H9 (cell line): ENCODE results near the gene MRAP. TPM values are rescaled to one million over a fixed set of nuclear protein-coding genes. Genes with fewer than 3 reads are reported as not detected.

ENCODE experiments used
- DNase-seq: peaks from one replicate; pipeline ENCODE4 v3.0.0-alpha.2; 2017
- H2AFZ ChIP-seq: one replicate; pipeline ENCODE4 v1.6.1; 2013; ENCODE audit warnings: mild to moderate bottlenecking, low read length, control low read depth, moderate library complexity
- H2AK5ac ChIP-seq: 2 replicates; pipeline ENCODE4 v1.6.1; 2013; ENCODE audit warnings: low read length, control low read depth, mixed read lengths; ENCODE audit not compliant: insufficient read length
- H2BK120ac ChIP-seq: one replicate; pipeline ENCODE4 v1.6.1; 2013; ENCODE audit warnings: low read depth, mild to moderate bottlenecking, low read length, control low read depth, inconsistent platforms; ENCODE audit not compliant: poor library complexity, severe bottlenecking
- H2BK12ac ChIP-seq: 2 replicates; pipeline ENCODE4 v1.6.1; 2013; ENCODE audit warnings: low read length, control low read depth, mixed read lengths, low read depth; ENCODE audit not compliant: insufficient read length
- H2BK15ac ChIP-seq: 2 replicates; pipeline ENCODE4 v1.6.1; 2013; ENCODE audit warnings: low read depth, low read length, control low read depth
- H2BK20ac ChIP-seq: one replicate; pipeline ENCODE4 v1.6.1; 2013; ENCODE audit warnings: low read depth, mild to moderate bottlenecking, low read length, control low read depth, inconsistent platforms; ENCODE audit not compliant: poor library complexity, severe bottlenecking
- H2BK5ac ChIP-seq: 2 replicates; pipeline ENCODE4 v1.6.1; 2013; ENCODE audit warnings: low read length, control low read depth, mixed read lengths; ENCODE audit not compliant: insufficient read length
- H3K14ac ChIP-seq: 2 replicates; pipeline ENCODE4 v1.6.1; 2013; ENCODE audit warnings: low read length, control low read depth; ENCODE audit not compliant: insufficient read depth
- H3K18ac ChIP-seq: 2 replicates; pipeline ENCODE4 v1.6.1; 2013; ENCODE audit warnings: low read depth, mild to moderate bottlenecking, mixed read lengths, low read length, control low read depth; ENCODE audit not compliant: insufficient read length
- H3K23ac ChIP-seq: 2 replicates; pipeline ENCODE4 v1.6.1; 2013; ENCODE audit warnings: low read length, control low read depth, mixed read lengths, low read depth; ENCODE audit not compliant: insufficient read length
- H3K23me2 ChIP-seq: 2 replicates; pipeline ENCODE4 v1.6.1; 2013; ENCODE audit warnings: low read depth, mild to moderate bottlenecking, mixed read lengths, low read length, control low read depth; ENCODE audit not compliant: insufficient read length, poor library complexity, severe bottlenecking
- H3K27ac ChIP-seq: 2 replicates; pipeline ENCODE4 v1.5.1; 2013; ENCODE audit warnings: low read length, control low read depth, mixed read lengths, low read depth; ENCODE audit not compliant: insufficient read length
- H3K27me3 ChIP-seq: 2 replicates; pipeline ENCODE4 v1.6.1; 2013; ENCODE audit warnings: low read length, control low read depth, inconsistent platforms; ENCODE audit not compliant: insufficient read depth
- H3K4ac ChIP-seq: 2 replicates; pipeline ENCODE4 v1.6.1; 2013; ENCODE audit warnings: low read depth, mild to moderate bottlenecking, control low read depth, inconsistent platforms, low read length, moderate library complexity
- H3K4me1 ChIP-seq: 2 replicates; pipeline ENCODE4 v1.6.1; 2013; ENCODE audit warnings: low read length, control low read depth, inconsistent platforms; ENCODE audit not compliant: insufficient read depth
- H3K4me2 ChIP-seq: 2 replicates; pipeline ENCODE4 v1.6.1; 2013; ENCODE audit warnings: low read length, control low read depth, mixed read lengths; ENCODE audit not compliant: insufficient read length, insufficient read depth
- H3K56ac ChIP-seq: 2 replicates; pipeline ENCODE4 v1.6.1; 2013; ENCODE audit warnings: low read depth, mild to moderate bottlenecking, mixed read lengths, low read length, control low read depth; ENCODE audit not compliant: insufficient read length
- H3K79me1 ChIP-seq: 2 replicates; pipeline ENCODE4 v1.6.1; 2013; ENCODE audit warnings: low read depth, mild to moderate bottlenecking, moderate library complexity, low read length, control low read depth, inconsistent platforms; ENCODE audit not compliant: insufficient read depth, poor library complexity, severe bottlenecking
- H3K79me2 ChIP-seq: 2 replicates; pipeline ENCODE4 v1.6.1; 2013; ENCODE audit warnings: low read length, control low read depth, inconsistent platforms; ENCODE audit not compliant: insufficient read depth
- H3K9ac ChIP-seq: 2 replicates; pipeline ENCODE4 v1.6.1; 2013; ENCODE audit warnings: low read length, control low read depth, mixed read lengths; ENCODE audit not compliant: insufficient read length; ENCODE audit errors: extremely low read depth
- H3K9me3 ChIP-seq: one replicate; pipeline ENCODE4 v1.6.1; 2013; ENCODE audit warnings: low read depth, low read length, inconsistent platforms; ENCODE audit not compliant: control insufficient read depth
- H3T11ph ChIP-seq: one replicate; pipeline ENCODE4 v1.6.1; 2013; ENCODE audit warnings: mild to moderate bottlenecking, low read length, control low read depth, inconsistent platforms
- H4K20me1 ChIP-seq: one replicate; pipeline ENCODE4 v1.6.1; 2013; ENCODE audit not compliant: control insufficient read depth, insufficient read length, insufficient read depth
- H4K5ac ChIP-seq: 2 replicates; pipeline ENCODE4 v1.6.1; 2013; ENCODE audit warnings: low read depth, mild to moderate bottlenecking, mixed read lengths, low read length, control low read depth; ENCODE audit not compliant: insufficient read length
- H4K8ac ChIP-seq: replicated peaks from 2 replicates; pipeline ENCODE4 v1.6.1; 2013; ENCODE audit warnings: low read length, control low read depth, mixed read lengths, low read depth; ENCODE audit not compliant: insufficient read length
- H4K91ac ChIP-seq: 2 replicates; pipeline ENCODE4 v1.6.1; 2013; ENCODE audit warnings: low read depth, mild to moderate bottlenecking, moderate library complexity, mixed read lengths, low read length, control low read depth; ENCODE audit not compliant: insufficient read length
- H3K27ac Mint-ChIP-seq, 3 experiments: 2 replicates in 2 of 3; 3 replicates in 1 of 3; pipeline ENCODE4 v1.8.0; 2020 to 2021; ENCODE audit warnings: mixed read lengths in 3 of 3, mild to moderate bottlenecking in 1 of 3, moderate library complexity in 1 of 3
- H3K27me3 Mint-ChIP-seq: 2 replicates; pipeline ENCODE4 v1.8.0; 2021; ENCODE audit warnings: low read depth, mild to moderate bottlenecking, moderate library complexity, mixed read lengths
- H3K36me3 Mint-ChIP-seq, 3 experiments: 2 replicates in 2 of 3; 3 replicates in 1 of 3; pipeline ENCODE4 v1.8.0; 2020 to 2021; ENCODE audit warnings: low read depth in 3 of 3, mixed read lengths in 3 of 3; ENCODE audit not compliant: insufficient read depth in 1 of 3
- H3K4me1 Mint-ChIP-seq, 2 experiments: 2 replicates each; pipeline ENCODE4 v1.8.0; 2020; ENCODE audit warnings: mixed read lengths in 2 of 2
- H3K4me3 Mint-ChIP-seq, 2 experiments: 2 replicates in 1 of 2; 3 replicates in 1 of 2; pipeline ENCODE4 v1.8.0; 2020 to 2021; ENCODE audit warnings: mild to moderate bottlenecking in 2 of 2, mixed read lengths in 2 of 2, moderate library complexity in 1 of 2
- H3K9me3 Mint-ChIP-seq, 2 experiments: 2 replicates in 1 of 2; 3 replicates in 1 of 2; pipeline ENCODE4 v1.8.0; 2020; ENCODE audit warnings: mild to moderate bottlenecking in 2 of 2, mixed read lengths in 2 of 2, moderate library complexity in 1 of 2
- WGBS: extraction: QIAGEN DNeasy Blood & Tissue Kit; methylation state at CpG from one replicate; pipeline ENCODE4 v1.1.7; 2013; ENCODE audit warnings: missing lambda C conversion rate, low lambda C conversion rate, mixed read lengths; ENCODE audit not compliant: insufficient read length; ENCODE audit errors: extremely low coverage; 5-methylcytosine and 5-hydroxymethylcytosine counted together
- total RNA-seq: library from RNA; stranded (reverse); gene quantifications from 2 replicates; pipeline ENCODE4 v1.2.1, GENCODE V29; 2021
- TF ChIP-seq, protein P1 (sequence below): fragments of 200-600 bp; sonication (generic); conservative IDR thresholded peaks from 3 replicates; pipeline ENCODE4 v1.8.0; 2021; ENCODE audit warnings: antibody characterized with exemption, mild to moderate bottlenecking

Gene MRAP
- total RNA-seq, 1 experiment from 2014 or later: not detected

DNA sequence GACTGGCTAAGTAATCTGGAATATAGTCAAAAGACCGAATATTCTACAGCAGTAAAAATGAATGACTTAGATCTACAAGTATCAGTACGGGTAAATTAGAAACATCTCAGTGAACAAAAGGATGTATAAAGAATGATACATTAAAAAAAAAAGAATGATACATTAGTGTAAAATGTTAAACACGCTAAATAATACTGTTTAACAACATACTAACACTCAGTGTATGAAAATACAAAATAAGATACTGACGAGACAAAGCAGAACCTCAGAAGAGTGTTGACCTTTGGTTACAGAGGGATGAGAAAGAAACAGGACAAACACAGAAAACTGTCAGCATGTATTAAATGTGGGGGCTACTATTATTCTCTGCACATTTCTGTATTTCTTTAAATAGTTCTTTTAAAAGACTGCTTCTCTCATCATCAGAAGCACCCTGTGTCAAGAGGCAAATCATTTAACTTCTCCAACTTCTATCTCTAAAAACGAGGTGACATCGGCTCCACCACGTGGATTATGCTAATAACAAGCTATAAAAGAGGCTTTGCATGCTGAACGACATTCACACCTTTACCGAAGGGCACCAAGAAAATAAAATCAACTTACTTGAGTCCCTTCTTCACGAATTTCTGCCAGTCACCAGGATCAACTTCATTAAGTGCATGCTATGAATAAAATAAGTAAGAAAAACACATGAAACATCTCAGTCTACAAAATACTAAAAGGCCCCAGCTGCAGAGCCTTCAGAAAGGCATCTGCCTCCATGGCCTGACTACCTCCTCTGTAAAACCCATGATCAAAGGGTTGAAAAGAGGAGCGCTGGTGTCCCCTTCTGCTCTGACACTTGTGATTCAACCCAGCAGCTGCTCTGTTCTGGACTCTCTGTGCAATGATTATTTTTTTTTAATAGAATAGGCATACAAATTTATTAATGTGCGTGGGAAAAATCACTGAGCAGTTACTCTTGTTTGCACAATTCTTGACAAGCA lies 42.5 kb downstream of the MRAP start:
- H3K4me3 Mint-ChIP-seq: no peak overlapping the region
- Histone ChIP-seq H3K23ac (no peak overlapping the region), H3K14ac (no peak overlapping the region), H3K79me1 (no peaks in the 10 kb centered on the region), H2AFZ (no peak overlapping the region), H3K9ac (no peak overlapping the region), H3K23me2 (no peaks in the 10 kb centered on the region), H3K27ac (no peak overlapping the region), H4K5ac (no peak overlapping the region), H4K8ac (no peak overlapping the region), H3K18ac (no peak overlapping the region), H3K4ac (no peak overlapping the region), H3K79me2 (no peaks in the 10 kb centered on the region), H3K56ac (no peak overlapping the region), H3T11ph (no peak overlapping the region), H3K9me3 (no peaks in the 10 kb centered on the region), H2BK12ac (no peak overlapping the region), H4K20me1 (no peaks in the 10 kb centered on the region), H2BK120ac (no peak overlapping the region), H2AK5ac (no peak overlapping the region), H2BK15ac (no peak overlapping the region), H3K4me2 (no peak overlapping the region), H4K91ac (no peak overlapping the region), H2BK20ac (no peak overlapping the region), H3K27me3 (no peaks in the 10 kb centered on the region), H2BK5ac (no peak overlapping the region), H3K4me1 (no peaks in the 10 kb centered on the region)
- DNase-seq: no peak
- H3K36me3 Mint-ChIP-seq: peaks cover 52 to 89% (median 79%) of the 10 kb centered on the region in 3 experiments
- TF ChIP-seq, protein P1, sequence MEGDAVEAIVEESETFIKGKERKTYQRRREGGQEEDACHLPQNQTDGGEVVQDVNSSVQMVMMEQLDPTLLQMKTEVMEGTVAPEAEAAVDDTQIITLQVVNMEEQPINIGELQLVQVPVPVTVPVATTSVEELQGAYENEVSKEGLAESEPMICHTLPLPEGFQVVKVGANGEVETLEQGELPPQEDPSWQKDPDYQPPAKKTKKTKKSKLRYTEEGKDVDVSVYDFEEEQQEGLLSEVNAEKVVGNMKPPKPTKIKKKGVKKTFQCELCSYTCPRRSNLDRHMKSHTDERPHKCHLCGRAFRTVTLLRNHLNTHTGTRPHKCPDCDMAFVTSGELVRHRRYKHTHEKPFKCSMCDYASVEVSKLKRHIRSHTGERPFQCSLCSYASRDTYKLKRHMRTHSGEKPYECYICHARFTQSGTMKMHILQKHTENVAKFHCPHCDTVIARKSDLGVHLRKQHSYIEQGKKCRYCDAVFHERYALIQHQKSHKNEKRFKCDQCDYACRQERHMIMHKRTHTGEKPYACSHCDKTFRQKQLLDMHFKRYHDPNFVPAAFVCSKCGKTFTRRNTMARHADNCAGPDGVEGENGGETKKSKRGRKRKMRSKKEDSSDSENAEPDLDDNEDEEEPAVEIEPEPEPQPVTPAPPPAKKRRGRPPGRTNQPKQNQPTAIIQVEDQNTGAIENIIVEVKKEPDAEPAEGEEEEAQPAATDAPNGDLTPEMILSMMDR: no peak
- H3K9me3 Mint-ChIP-seq: no peaks in the 10 kb centered on the region
- no peaks in the 10 kb centered on the region for H3K27me3 Mint-ChIP-seq
- no peaks in the 10 kb centered on the region for H3K4me1 Mint-ChIP-seq
- no peak overlapping the region for H3K27ac Mint-ChIP-seq
- no CpG with 5 or more reads among the region's 12 CpGs for WGBS
